Right atrium auricular region (tissue), 2 donors: ENCODE data around the gene TMEM138. TPM values are rescaled to one million over a fixed set of nuclear protein-coding genes. Genes with fewer than 3 reads are reported as not detected.
A peak's percentile ranks its signal among the peaks of the same experiment; 100 is the strongest.

Experiments used
- DNase-seq: peaks from one replicate; pipeline ENCODE4 v3.0.0-alpha.2; 2019; ENCODE audit warnings: low spot score
- H3K27ac ChIP-seq, 2 donors: fragments of 200-600 bp; sonication (generic); 1 replicate in 1 of 2; 2 replicates in 1 of 2; pipeline ENCODE4 v1.5.1; 2016 to 2019
- H3K27me3 ChIP-seq, 2 donors: fragments of 200-600 bp; sonication (generic); one replicate each; pipeline versions ENCODE4 v1.5.1 to v1.6.0; 2017 to 2019
- H3K36me3 ChIP-seq: fragments of 200-600 bp; sonication (generic); one replicate; pipeline ENCODE4 v1.5.1; 2016
- H3K4me1 ChIP-seq, 2 donors: fragments of 200-600 bp; sonication (generic); one replicate each; pipeline versions ENCODE4 v1.5.1 to v1.6.0; 2017 to 2019
- H3K4me3 ChIP-seq, 2 donors: fragments of 200-600 bp; sonication (generic); 1 replicate in 1 of 2; 2 replicates in 1 of 2; pipeline ENCODE4 v1.5.1; 2017 to 2019; ENCODE audit warnings: mild to moderate bottlenecking in 1 of 2, moderate library complexity in 1 of 2
- H3K9me3 ChIP-seq, 2 donors: fragments of 200-600 bp; sonication (generic); one replicate each; pipeline ENCODE4 v1.5.1; 2019
- total RNA-seq, 2 donors: library from RNA; depleted of rRNA; stranded (reverse); fragments of >200 nt; gene quantifications; one replicate each; pipeline ENCODE4 v1.1.0, GENCODE V29; 2016
- TF ChIP-seq, protein P1 (sequence below), 2 donors: fragments of 200-600 bp; sonication (generic); IDR thresholded peaks; one replicate each; pipeline ENCODE4 v1.5.1; 2019; ENCODE audit warnings: antibody characterized with exemption in 2 of 2

The TMEM138 gene
- total RNA-seq, 2 donors from 2014 or later: 12.6 to 18.2 TPM

DNA sequence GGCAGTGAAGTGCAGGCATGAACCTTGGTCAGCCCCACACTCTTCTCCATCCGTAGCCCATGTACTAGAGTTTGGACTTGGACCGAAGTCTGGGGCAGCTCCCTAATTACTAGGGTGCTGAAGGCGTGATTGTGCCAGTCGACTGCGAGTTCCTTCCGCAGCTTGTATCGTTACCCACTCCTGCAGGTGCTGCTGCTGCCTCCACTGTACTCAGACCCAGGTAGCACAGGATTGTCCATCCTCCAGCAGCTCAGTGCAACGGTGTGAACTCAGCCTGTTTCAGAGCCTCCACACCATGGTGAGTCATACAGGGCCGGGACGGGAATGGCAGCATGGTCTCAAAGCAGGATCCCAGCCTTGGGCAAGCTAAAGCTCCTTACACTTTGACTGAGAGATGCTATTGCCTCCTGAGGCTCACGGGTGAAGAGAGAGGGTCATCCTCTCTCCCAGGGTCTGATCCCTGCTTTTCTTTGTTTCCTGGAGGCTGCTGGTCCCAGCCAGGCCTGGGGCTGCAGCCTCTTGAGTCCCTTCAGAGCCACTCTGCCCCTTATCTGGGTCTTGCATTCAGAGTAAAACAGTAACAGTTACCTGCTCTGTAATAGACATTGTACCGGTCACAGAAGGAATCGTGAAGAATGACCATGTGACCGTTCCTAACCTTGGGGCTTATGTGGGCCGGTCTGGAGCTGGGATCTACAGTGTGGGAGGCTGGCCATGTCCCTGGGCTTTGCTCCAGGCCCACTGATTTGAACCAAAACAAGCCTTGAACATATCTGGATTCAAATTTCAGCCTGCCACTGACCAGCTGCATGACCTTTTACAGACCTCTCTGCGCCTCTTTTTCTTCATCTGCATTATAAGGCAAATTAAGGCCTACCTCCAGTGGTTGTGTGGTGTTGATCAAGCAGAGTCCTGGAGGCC lies 27.5 kb upstream of the TMEM138 start:
- Histone ChIP-seq H3K27ac (no peak overlapping the region), H3K9me3 (no peaks in the 10 kb centered on the region), H3K36me3 (no peaks in the 10 kb centered on the region), H3K27me3 (no peaks in the 10 kb centered on the region), H3K4me1 (peaks cover 0 to 28% of the 10 kb centered on the region in 2 donors), H3K4me3 (no peak overlapping the region)
- no peak for DNase-seq
- TF ChIP-seq, protein P1, sequence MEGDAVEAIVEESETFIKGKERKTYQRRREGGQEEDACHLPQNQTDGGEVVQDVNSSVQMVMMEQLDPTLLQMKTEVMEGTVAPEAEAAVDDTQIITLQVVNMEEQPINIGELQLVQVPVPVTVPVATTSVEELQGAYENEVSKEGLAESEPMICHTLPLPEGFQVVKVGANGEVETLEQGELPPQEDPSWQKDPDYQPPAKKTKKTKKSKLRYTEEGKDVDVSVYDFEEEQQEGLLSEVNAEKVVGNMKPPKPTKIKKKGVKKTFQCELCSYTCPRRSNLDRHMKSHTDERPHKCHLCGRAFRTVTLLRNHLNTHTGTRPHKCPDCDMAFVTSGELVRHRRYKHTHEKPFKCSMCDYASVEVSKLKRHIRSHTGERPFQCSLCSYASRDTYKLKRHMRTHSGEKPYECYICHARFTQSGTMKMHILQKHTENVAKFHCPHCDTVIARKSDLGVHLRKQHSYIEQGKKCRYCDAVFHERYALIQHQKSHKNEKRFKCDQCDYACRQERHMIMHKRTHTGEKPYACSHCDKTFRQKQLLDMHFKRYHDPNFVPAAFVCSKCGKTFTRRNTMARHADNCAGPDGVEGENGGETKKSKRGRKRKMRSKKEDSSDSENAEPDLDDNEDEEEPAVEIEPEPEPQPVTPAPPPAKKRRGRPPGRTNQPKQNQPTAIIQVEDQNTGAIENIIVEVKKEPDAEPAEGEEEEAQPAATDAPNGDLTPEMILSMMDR (IDR thresholded peaks at IDR 0.05): no peak

DNA sequence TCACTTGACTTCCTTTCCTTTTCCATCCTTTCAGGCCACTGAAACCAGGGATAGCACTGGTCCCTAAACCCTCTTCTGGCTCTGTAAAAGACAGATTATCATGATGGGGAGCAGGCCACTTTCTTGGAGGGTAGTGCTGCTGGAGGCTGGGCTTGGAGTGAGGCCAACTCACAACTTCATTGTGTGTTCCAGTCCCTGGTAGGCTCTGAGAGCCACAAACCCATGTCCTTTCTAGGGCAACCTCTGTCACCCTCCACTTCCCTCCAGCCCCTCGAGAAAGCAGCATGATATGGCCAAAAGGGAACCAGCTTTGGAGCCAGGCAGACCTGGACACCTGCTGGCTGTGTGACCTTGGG lies 26.8 kb upstream of the TMEM138 start:
- Histone ChIP-seq H3K27ac (no peak overlapping the region), H3K4me1 (peaks cover 0 to 28% of the 10 kb centered on the region in 2 donors), H3K27me3 (no peaks in the 10 kb centered on the region), H3K4me3 (no peak overlapping the region), H3K9me3 (no peaks in the 10 kb centered on the region), H3K36me3 (no peaks in the 10 kb centered on the region)
- DNase-seq: no peak
- TF ChIP-seq, protein P1 (IDR thresholded peaks at IDR 0.05): no peak

DNA sequence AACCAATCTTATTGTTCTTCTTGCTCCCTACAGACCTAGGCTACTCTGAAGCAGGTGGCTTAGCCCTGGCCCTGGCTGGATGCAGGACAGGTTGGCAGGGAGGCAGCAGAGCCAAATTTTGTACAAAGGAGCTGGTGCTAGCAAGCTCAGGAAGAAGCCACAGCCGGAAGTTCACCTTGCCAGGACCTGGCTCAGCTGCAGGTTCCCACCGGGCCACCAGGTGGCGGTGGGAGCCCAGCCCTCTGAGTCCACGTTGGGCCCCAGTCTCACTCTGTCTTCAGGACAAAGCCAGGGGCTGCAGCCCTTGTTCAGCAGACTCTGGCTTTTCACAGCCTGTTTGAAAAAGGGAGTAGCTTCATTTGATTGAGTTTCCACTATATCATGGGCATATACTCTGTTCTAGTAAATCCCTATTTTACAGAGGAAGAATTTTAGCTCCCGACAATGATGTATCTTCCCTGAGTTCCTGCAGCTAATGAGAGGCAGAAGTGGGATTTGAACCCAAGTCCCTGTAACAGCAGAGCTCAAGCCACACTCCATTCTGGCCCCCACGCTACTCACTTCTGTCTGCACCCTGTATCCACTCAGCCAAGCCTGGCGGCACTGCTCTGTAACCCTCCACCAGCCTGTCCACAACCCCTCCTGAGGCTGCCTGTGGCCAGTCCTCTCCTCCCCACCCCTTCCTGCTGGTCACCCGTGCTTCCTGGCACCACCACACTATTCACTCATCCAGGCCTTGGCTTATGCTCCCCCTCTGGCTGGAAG lies 25.8 kb upstream of the TMEM138 start:
- Histone ChIP-seq H3K36me3 (no peaks in the 10 kb centered on the region), H3K9me3 (no peaks in the 10 kb centered on the region), H3K4me3 (no peak overlapping the region), H3K27me3 (no peaks in the 10 kb centered on the region), H3K27ac (no peak overlapping the region), H3K4me1 (peaks cover 0 to 18% of the 10 kb centered on the region in 2 donors)
- DNase-seq: peak; percentile 82
- TF ChIP-seq, protein P1 (IDR thresholded peaks at IDR 0.05): peak; percentile 92 to 98

DNA sequence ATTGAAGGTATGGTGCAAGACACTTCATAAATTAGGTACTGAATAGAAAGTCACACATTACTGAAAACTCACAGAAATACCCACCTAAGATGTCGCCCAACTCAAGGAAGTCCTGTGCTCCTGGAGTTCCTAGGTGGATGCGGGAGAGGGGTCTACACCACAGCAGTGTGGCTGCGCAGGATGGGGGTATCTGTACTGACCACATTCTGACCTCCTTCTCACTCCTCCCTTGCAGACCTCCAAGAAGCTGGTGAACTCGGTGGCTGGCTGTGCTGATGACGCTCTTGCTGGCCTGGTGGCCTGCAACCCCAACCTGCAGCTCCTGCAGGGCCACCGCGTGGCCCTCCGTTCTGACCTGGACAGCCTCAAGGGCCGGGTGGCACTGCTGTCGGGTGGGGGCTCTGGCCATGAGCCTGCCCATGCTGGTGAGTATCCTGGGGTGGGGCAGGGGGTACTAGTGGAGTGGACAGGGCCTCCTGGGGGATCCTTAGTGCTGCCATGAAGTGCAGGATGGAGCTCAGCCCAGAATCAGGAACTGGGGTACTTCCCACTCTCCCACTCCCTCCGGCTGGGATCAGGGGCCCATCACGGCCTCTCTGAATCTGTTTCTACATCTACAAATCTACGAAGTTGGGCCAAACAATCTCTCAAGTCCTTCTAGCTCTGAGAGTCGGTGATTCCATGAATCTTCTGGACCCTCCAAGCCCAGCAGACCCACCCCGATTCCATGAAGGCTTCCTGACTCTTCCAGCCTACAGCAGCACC lies 24.3 kb upstream of the TMEM138 start:
- Histone ChIP-seq H3K9me3 (no peaks in the 10 kb centered on the region), H3K36me3 (no peaks in the 10 kb centered on the region), H3K27me3 (no peaks in the 10 kb centered on the region), H3K4me1 (peaks cover 0 to 8% of the 10 kb centered on the region in 2 donors), H3K4me3 (no peak overlapping the region), H3K27ac (no peak overlapping the region)
- DNase-seq: no peak
- TF ChIP-seq, protein P1 (IDR thresholded peaks at IDR 0.05): no peak

DNA sequence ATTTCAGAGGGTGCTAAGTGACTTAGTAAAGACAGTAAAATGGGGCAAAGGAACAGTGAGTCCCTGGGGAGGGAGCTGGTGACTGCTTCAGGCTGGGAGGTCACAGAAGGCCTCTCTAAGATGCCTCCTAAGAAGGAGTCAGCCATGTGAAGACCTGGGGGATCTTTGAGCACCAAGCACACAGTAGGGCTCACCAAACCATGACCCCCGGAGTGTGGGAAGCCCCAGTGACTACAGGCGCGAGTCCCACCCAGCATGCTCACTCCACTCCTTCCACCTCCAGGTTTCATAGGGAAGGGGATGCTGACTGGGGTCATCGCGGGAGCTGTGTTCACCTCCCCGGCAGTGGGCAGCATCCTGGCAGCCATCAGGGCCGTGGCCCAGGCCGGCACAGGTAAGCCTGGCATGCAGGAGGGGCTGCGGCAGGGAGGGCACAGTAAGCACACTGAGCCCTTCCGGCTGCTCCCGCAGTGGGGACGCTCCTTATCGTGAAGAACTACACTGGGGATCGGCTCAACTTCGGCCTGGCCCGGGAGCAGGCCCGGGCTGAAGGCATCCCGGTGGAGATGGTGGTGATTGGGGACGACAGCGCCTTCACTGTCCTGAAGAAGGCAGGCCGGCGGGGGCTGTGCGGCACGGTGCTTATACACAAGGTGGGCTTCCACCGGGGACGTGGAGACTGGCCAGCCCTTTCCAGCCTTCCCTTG lies 23.2 kb upstream of the TMEM138 start:
- TF ChIP-seq, protein P1 (IDR thresholded peaks at IDR 0.05): no peak
- Histone ChIP-seq H3K36me3 (no peaks in the 10 kb centered on the region), H3K27me3 (no peaks in the 10 kb centered on the region), H3K4me3 (no peak overlapping the region), H3K27ac (no peak overlapping the region), H3K9me3 (no peaks in the 10 kb centered on the region), H3K4me1 (peaks cover 0 to 2% of the 10 kb centered on the region in 2 donors)
- no peak for DNase-seq
